Measurements from ENCODE around the gene TBRG1. TPM values are rescaled to one million over a fixed set of nuclear protein-coding genes. Genes with fewer than 3 reads are reported as not detected.

The TBRG1 gene
- total and polyA plus RNA-seq, 2 experiments from 2014 or later: 24.8 to 56.6 TPM

DNA sequence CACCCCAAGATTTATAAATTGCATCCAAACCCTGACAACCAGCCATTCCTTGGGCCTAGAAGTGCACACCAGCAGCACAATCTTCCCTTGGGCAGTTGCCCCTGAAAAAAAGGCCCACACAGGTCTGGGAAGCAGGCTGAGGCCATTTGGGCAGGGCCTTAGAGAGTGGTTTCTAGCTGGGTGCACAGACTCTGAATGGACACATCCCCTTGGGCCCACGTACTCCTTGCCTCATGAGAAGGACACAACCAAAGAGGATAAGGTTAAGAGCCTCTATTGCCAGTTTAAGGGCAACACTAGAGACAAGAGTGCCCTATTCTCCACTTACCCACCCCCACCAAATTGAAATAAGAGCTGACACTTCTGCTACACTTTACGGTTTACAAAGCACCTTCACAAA, 12.4 kb upstream of the TBRG1 start:
- Mint-ChIP-seq H3K4me1 (no peaks in the 10 kb centered on the region), H3K4me3 (no peak overlapping the region), H3K9me3 (no peaks in the 10 kb centered on the region), H3K27me3 (ENCODE audit: insufficient read depth, low read depth, poor library complexity) (peaks cover 2% of the 10 kb centered on the region), H3K27ac (no peak overlapping the region), H3K36me3 (ENCODE audit: low read depth) (no peaks in the 10 kb centered on the region)
- H3K4me1 ChIP-seq (ENCODE audit: insufficient read depth): no peaks in the 10 kb centered on the region
- no peaks in the 10 kb centered on the region for H3K27me3 ChIP-seq (ENCODE audit: insufficient read depth)
- no peak for DNase-seq (ENCODE audit: low spot score)
- H4K20me1 ChIP-seq (replicated peaks; ENCODE audit: insufficient read depth): no peaks in the 10 kb centered on the region
- no peak overlapping the region for H3K27ac ChIP-seq (ENCODE audit: low read depth)
- H3K36me3 ChIP-seq (ENCODE audit: insufficient read depth): no peaks in the 10 kb centered on the region
- ATAC-seq: no peak
- no peak overlapping the region for H2AFZ ChIP-seq
- H3K79me2 ChIP-seq (replicated peaks; ENCODE audit: insufficient read depth): no peaks in the 10 kb centered on the region
- H3K4me2 ChIP-seq: no peak overlapping the region
- no peak overlapping the region for H3K4me3 ChIP-seq
- H3K9me2 ChIP-seq (ENCODE audit: insufficient read depth): no peaks in the 10 kb centered on the region
- TF ChIP-seq CREB1 (CRISPR knock-in tag; IDR thresholded peaks at IDR 0.05; ENCODE audit: low read depth): no peak
- TF ChIP-seq EZH2phosphoT487 (IDR thresholded peaks at IDR 0.05; ENCODE audit: unreplicated experiment): no peak
- TF ChIP-seq, protein P1, sequence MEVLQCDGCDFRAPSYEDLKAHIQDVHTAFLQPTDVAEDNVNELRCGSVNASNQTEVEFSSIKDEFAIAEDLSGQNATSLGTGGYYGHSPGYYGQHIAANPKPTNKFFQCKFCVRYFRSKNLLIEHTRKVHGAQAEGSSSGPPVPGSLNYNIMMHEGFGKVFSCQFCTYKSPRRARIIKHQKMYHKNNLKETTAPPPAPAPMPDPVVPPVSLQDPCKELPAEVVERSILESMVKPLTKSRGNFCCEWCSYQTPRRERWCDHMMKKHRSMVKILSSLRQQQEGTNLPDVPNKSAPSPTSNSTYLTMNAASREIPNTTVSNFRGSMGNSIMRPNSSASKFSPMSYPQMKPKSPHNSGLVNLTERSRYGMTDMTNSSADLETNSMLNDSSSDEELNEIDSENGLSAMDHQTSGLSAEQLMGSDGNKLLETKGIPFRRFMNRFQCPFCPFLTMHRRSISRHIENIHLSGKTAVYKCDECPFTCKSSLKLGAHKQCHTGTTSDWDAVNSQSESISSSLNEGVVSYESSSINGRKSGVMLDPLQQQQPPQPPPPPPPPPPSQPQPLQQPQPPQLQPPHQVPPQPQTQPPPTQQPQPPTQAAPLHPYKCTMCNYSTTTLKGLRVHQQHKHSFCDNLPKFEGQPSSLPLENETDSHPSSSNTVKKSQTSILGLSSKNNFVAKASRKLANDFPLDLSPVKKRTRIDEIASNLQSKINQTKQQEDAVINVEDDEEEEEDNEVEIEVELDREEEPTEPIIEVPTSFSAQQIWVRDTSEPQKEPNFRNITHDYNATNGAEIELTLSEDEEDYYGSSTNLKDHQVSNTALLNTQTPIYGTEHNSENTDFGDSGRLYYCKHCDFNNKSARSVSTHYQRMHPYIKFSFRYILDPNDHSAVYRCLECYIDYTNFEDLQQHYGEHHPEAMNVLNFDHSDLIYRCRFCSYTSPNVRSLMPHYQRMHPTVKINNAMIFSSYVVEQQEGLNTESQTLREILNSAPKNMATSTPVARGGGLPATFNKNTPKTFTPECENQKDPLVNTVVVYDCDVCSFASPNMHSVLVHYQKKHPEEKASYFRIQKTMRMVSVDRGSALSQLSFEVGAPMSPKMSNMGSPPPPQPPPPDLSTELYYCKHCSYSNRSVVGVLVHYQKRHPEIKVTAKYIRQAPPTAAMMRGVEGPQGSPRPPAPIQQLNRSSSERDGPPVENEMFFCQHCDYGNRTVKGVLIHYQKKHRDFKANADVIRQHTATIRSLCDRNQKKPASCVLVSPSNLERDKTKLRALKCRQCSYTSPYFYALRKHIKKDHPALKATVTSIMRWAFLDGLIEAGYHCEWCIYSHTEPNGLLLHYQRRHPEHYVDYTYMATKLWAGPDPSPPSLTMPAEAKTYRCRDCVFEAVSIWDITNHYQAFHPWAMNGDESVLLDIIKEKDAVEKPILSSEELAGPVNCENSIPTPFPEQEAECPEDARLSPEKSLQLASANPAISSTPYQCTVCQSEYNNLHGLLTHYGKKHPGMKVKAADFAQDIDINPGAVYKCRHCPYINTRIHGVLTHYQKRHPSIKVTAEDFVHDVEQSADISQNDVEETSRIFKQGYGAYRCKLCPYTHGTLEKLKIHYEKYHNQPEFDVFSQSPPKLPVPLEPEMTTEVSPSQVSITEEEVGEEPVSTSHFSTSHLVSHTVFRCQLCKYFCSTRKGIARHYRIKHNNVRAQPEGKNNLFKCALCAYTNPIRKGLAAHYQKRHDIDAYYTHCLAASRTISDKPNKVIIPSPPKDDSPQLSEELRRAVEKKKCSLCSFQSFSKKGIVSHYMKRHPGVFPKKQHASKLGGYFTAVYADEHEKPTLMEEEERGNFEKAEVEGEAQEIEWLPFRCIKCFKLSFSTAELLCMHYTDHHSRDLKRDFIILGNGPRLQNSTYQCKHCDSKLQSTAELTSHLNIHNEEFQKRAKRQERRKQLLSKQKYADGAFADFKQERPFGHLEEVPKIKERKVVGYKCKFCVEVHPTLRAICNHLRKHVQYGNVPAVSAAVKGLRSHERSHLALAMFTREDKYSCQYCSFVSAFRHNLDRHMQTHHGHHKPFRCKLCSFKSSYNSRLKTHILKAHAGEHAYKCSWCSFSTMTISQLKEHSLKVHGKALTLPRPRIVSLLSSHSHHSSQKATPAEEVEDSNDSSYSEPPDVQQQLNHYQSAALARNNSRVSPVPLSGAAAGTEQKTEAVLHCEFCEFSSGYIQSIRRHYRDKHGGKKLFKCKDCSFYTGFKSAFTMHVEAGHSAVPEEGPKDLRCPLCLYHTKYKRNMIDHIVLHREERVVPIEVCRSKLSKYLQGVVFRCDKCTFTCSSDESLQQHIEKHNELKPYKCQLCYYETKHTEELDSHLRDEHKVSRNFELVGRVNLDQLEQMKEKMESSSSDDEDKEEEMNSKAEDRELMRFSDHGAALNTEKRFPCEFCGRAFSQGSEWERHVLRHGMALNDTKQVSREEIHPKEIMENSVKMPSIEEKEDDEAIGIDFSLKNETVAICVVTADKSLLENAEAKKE (CRISPR knock-in tag; IDR thresholded peaks at IDR 0.05): no peak
- TF ChIP-seq NANOG (IDR thresholded peaks at IDR 0.05; ENCODE audit: borderline replicate concordance): no peak
- no peak for TF ChIP-seq POLR2AphosphoS5 (IDR thresholded peaks at IDR 0.05; ENCODE audit: low read depth)
- TF ChIP-seq JUNB (IDR thresholded peaks at IDR 0.05; ENCODE audit: unreplicated experiment): no peak
- TF ChIP-seq, protein P2, sequence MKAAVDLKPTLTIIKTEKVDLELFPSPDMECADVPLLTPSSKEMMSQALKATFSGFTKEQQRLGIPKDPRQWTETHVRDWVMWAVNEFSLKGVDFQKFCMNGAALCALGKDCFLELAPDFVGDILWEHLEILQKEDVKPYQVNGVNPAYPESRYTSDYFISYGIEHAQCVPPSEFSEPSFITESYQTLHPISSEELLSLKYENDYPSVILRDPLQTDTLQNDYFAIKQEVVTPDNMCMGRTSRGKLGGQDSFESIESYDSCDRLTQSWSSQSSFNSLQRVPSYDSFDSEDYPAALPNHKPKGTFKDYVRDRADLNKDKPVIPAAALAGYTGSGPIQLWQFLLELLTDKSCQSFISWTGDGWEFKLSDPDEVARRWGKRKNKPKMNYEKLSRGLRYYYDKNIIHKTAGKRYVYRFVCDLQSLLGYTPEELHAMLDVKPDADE (IDR thresholded peaks at IDR 0.05): no peak
- TF ChIP-seq ZNF331 (CRISPR knock-in tag; IDR thresholded peaks at IDR 0.05; ENCODE audit: low read depth): no peak
- TF ChIP-seq, protein P3, sequence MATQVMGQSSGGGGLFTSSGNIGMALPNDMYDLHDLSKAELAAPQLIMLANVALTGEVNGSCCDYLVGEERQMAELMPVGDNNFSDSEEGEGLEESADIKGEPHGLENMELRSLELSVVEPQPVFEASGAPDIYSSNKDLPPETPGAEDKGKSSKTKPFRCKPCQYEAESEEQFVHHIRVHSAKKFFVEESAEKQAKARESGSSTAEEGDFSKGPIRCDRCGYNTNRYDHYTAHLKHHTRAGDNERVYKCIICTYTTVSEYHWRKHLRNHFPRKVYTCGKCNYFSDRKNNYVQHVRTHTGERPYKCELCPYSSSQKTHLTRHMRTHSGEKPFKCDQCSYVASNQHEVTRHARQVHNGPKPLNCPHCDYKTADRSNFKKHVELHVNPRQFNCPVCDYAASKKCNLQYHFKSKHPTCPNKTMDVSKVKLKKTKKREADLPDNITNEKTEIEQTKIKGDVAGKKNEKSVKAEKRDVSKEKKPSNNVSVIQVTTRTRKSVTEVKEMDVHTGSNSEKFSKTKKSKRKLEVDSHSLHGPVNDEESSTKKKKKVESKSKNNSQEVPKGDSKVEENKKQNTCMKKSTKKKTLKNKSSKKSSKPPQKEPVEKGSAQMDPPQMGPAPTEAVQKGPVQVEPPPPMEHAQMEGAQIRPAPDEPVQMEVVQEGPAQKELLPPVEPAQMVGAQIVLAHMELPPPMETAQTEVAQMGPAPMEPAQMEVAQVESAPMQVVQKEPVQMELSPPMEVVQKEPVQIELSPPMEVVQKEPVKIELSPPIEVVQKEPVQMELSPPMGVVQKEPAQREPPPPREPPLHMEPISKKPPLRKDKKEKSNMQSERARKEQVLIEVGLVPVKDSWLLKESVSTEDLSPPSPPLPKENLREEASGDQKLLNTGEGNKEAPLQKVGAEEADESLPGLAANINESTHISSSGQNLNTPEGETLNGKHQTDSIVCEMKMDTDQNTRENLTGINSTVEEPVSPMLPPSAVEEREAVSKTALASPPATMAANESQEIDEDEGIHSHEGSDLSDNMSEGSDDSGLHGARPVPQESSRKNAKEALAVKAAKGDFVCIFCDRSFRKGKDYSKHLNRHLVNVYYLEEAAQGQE (IDR thresholded peaks at IDR 0.05; ENCODE audit: unreplicated experiment): no peak
- no peak for TF ChIP-seq EZH2 (IDR thresholded peaks at IDR 0.05; ENCODE audit: low read depth, unreplicated experiment)
- TF ChIP-seq, protein P4, sequence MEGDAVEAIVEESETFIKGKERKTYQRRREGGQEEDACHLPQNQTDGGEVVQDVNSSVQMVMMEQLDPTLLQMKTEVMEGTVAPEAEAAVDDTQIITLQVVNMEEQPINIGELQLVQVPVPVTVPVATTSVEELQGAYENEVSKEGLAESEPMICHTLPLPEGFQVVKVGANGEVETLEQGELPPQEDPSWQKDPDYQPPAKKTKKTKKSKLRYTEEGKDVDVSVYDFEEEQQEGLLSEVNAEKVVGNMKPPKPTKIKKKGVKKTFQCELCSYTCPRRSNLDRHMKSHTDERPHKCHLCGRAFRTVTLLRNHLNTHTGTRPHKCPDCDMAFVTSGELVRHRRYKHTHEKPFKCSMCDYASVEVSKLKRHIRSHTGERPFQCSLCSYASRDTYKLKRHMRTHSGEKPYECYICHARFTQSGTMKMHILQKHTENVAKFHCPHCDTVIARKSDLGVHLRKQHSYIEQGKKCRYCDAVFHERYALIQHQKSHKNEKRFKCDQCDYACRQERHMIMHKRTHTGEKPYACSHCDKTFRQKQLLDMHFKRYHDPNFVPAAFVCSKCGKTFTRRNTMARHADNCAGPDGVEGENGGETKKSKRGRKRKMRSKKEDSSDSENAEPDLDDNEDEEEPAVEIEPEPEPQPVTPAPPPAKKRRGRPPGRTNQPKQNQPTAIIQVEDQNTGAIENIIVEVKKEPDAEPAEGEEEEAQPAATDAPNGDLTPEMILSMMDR (conservative IDR thresholded peaks at IDR 0.05; ENCODE audit: low read depth in 2 of 2): no peak
- no peak for TF ChIP-seq ZNF114 (CRISPR knock-in tag; IDR thresholded peaks at IDR 0.05)
- TF ChIP-seq STAT1 (IDR thresholded peaks at IDR 0.05; ENCODE audit: unreplicated experiment): no peak
- H3F3A ChIP-seq (replicated peaks; ENCODE audit: low read depth): no peaks in the 10 kb centered on the region

All from GM23338 (cell line).